IMR-90 (cell line): ENCODE results near the gene FDXR. TPM values are rescaled to one million over a fixed set of nuclear protein-coding genes. Genes with fewer than 3 reads are reported as not detected.

Experiments used
- ATAC-seq: fragments of 200-7000 bp; cut with Tn5 transposase; 2 replicates; pipeline ENCODE4 v1.9.1; 2020; ENCODE audit warnings: low read depth, mild to moderate bottlenecking, moderate library complexity
- BruUV-seq: library from RNA; stranded (reverse); fragments of 400-500 nt; replicated peaks from 2 replicates; lab custom pipeline; 2021; lab: Mats Ljungman, UMichigan
- CTCF ChIA-PET: fragments of 300-600 bp; formaldehyde crosslinking; extraction: SDS; loops from one replicate; lab custom pipeline; 2021; ENCODE audit warnings: antibody characterized with exemption; lab: Yijun Ruan, JAX
- POLR2A ChIA-PET: fragments of 300-600 bp; sonication (Branson Sonifier 250); formaldehyde crosslinking; loops from one replicate; lab custom pipeline; 2022; ENCODE audit warnings: antibody characterized with exemption; ENCODE audit not compliant: unreplicated experiment; lab: Charles Lee
- DNase-seq: peaks from one replicate; pipeline ENCODE4 v3.0.0; 2013
- H2AFZ ChIP-seq: replicated peaks from 2 replicates; pipeline ENCODE3; 2013; ENCODE audit warnings: low read length, mild to moderate bottlenecking; ENCODE audit not compliant: poor library complexity
- H2AK5ac ChIP-seq: 2 replicates; pipeline ENCODE4 v1.6.1; 2013; ENCODE audit warnings: low read depth, low read length, inconsistent platforms
- H2AK9ac ChIP-seq: replicated peaks from 2 replicates; pipeline ENCODE3; 2013; ENCODE audit warnings: mild to moderate bottlenecking, low read depth, low read length, moderate library complexity; ENCODE audit not compliant: poor library complexity
- H2BK120ac ChIP-seq: 2 replicates; pipeline ENCODE4 v1.6.1; 2013; ENCODE audit warnings: low read depth, low read length, inconsistent platforms
- H2BK15ac ChIP-seq: 3 replicates; pipeline ENCODE4 v1.6.1; 2013; ENCODE audit warnings: low read depth, low read length, inconsistent platforms
- H2BK20ac ChIP-seq: 2 replicates; pipeline ENCODE4 v1.6.1; 2013; ENCODE audit warnings: low read depth, mild to moderate bottlenecking, inconsistent platforms, low read length, moderate library complexity
- H2BK5ac ChIP-seq: 2 replicates; pipeline ENCODE4 v1.6.1; 2013; ENCODE audit warnings: mild to moderate bottlenecking, low read depth, low read length, inconsistent platforms; ENCODE audit not compliant: poor library complexity, severe bottlenecking
- H3K14ac ChIP-seq: replicated peaks from 2 replicates; pipeline ENCODE4 v1.6.1; 2013; ENCODE audit warnings: low read depth, low read length, inconsistent platforms
- H3K18ac ChIP-seq: 2 replicates; pipeline ENCODE4 v1.6.1; 2013; ENCODE audit warnings: low read depth, low read length, control low read depth
- H3K23ac ChIP-seq: 2 replicates; pipeline ENCODE4 v1.6.1; 2013; ENCODE audit warnings: low read depth, low read length, inconsistent platforms
- H3K27ac ChIP-seq: 2 replicates; pipeline ENCODE4 v1.5.1; 2013; ENCODE audit warnings: mild to moderate bottlenecking, control low read depth, low read length; ENCODE audit not compliant: insufficient read depth
- H3K27me3 ChIP-seq: 2 replicates; pipeline ENCODE4 v1.6.1; 2013; ENCODE audit warnings: low read length; ENCODE audit not compliant: control insufficient read depth, insufficient read depth
- H3K36me3 ChIP-seq: 2 replicates; pipeline ENCODE4 v1.6.1; 2013; ENCODE audit warnings: low read length, mixed read lengths; ENCODE audit not compliant: control insufficient read depth, insufficient read depth
- H3K4ac ChIP-seq: 2 replicates; pipeline ENCODE4 v1.6.1; 2013; ENCODE audit warnings: low read depth, low read length, inconsistent platforms
- H3K4me1 ChIP-seq: 2 replicates; pipeline ENCODE4 v1.6.1; 2013; ENCODE audit warnings: low read length, mixed read lengths; ENCODE audit not compliant: control insufficient read depth, insufficient read depth
- H3K4me2 ChIP-seq: 2 replicates; pipeline ENCODE4 v1.6.1; 2013; ENCODE audit warnings: low read depth, mild to moderate bottlenecking, control low read depth, low read length, moderate library complexity
- H3K4me3 ChIP-seq: 2 replicates; pipeline ENCODE4 v1.5.1; 2013; ENCODE audit warnings: low read depth, mild to moderate bottlenecking, control low read depth, low read length, moderate library complexity; ENCODE audit not compliant: insufficient read depth
- H3K56ac ChIP-seq: 2 replicates; pipeline ENCODE4 v1.6.1; 2013; ENCODE audit warnings: low read length, inconsistent platforms; ENCODE audit not compliant: insufficient read depth; ENCODE audit errors: extremely low read depth
- H3K79me1 ChIP-seq, 2 experiments: 2 replicates each; pipeline ENCODE4 v1.6.1; 2013; ENCODE audit warnings: low read length in 2 of 2, inconsistent platforms in 1 of 2, low read depth in 1 of 2
- H3K9ac ChIP-seq: 2 replicates; pipeline ENCODE4 v1.6.1; 2013; ENCODE audit warnings: low read depth, low read length, control low read depth
- H3K9me1 ChIP-seq: 2 replicates; pipeline ENCODE4 v1.6.1; 2013; ENCODE audit warnings: low read length, inconsistent platforms; ENCODE audit not compliant: insufficient read depth
- H3K9me3 ChIP-seq: 2 replicates; pipeline ENCODE4 v1.6.1; 2013; ENCODE audit warnings: low read length; ENCODE audit not compliant: control insufficient read depth, insufficient read depth
- H4K20me1 ChIP-seq: 2 replicates; pipeline ENCODE4 v1.6.1; 2013; ENCODE audit warnings: low read length, inconsistent platforms; ENCODE audit not compliant: insufficient read depth
- H4K5ac ChIP-seq: 2 replicates; pipeline ENCODE4 v1.6.1; 2013; ENCODE audit warnings: mild to moderate bottlenecking, low read depth, low read length, control low read depth
- H4K8ac ChIP-seq, 2 experiments: 2 replicates each; pipeline ENCODE4 v1.6.1; 2013; ENCODE audit warnings: low read depth in 2 of 2, low read length in 2 of 2, control low read depth in 1 of 2, inconsistent platforms in 1 of 2
- H4K91ac ChIP-seq: 2 replicates; pipeline ENCODE4 v1.6.1; 2013; ENCODE audit warnings: low read depth, low read length, inconsistent platforms; ENCODE audit not compliant: insufficient read depth
- BHLHE40 ChIP-seq: fragments of 150-350 bp; IDR thresholded peaks from 2 replicates; pipeline ENCODE4 v1.6.1; 2016; ENCODE audit warnings: mild to moderate bottlenecking, low read depth, low read length
- MAFK ChIP-seq: IDR thresholded peaks from 2 replicates; pipeline ENCODE4 v1.6.1; 2012; ENCODE audit warnings: low read depth, low read length, improper control_type of control experiment
- NFE2L2 ChIP-seq: fragments of 150-350 bp; IDR thresholded peaks from 2 replicates; pipeline ENCODE4 v1.6.1; 2016; ENCODE audit warnings: low read depth, mild to moderate bottlenecking, low read length
- WGBS, 2 experiments: methylation state at CpG; one replicate each; pipeline versions ENCODE4 v1.1.5 to v1.1.7; 2013; ENCODE audit warnings: missing lambda C conversion rate in 2 of 2; ENCODE audit not compliant: insufficient read length in 1 of 2; ENCODE audit errors: extremely low coverage in 2 of 2; 5-methylcytosine and 5-hydroxymethylcytosine counted together
- dilution Hi-C: fragments of 300-500 bp; cut with HindIII; formaldehyde crosslinking; loops from one replicate; pipeline ENCODE4 v1.14.3; 2018; ENCODE audit warnings: low sequenced_read_pairs; ENCODE audit not compliant: unreplicated experiment
- in situ Hi-C: fragments of 300-500 bp; cut with MboI; formaldehyde crosslinking; loops from 3 replicates; pipeline ENCODE4 v1.14.3; 2019; ENCODE audit warnings: low sequenced_read_pairs, inconsistent platforms, mixed read lengths
- intact Hi-C: fragments of 100-400 bp; cut with micrococcal nuclease; formaldehyde crosslinking; loops from 2 replicates; pipeline ENCODE4 v1.10.0; 2022
- polyA plus RNA-seq, 3 experiments: library from polyadenylated mRNA; depleted of rRNA; stranded (reverse); fragments of >200 nt; gene quantifications; 2 replicates each; pipeline ENCODE4 v1.2.3, GENCODE V29; 2012; ENCODE audit warnings: low replicate concordance in 1 of 3
- total RNA-seq: library from RNA; depleted of rRNA; stranded (reverse); fragments of >200 nt; gene quantifications from 2 replicates; pipeline ENCODE4 v1.2.3, GENCODE V29; 2012
- TF ChIP-seq, protein P1 (sequence below): fragments of 150-350 bp; IDR thresholded peaks from 2 replicates; pipeline ENCODE4 v1.6.1; 2016; ENCODE audit warnings: low read depth, mild to moderate bottlenecking, low read length, moderate library complexity, borderline replicate concordance
- TF ChIP-seq, protein P2 (sequence below): conservative IDR thresholded peaks from 2 replicates; pipeline ENCODE4 v1.5.1; 2012; ENCODE audit warnings: mild to moderate bottlenecking, low read depth, low read length, improper control_type of control experiment

The FDXR gene
- total and polyA plus RNA-seq, 2 of the 4 experiments (the other 2 are of a cell fraction) = 12.4 to 18.6 TPM

DNA sequence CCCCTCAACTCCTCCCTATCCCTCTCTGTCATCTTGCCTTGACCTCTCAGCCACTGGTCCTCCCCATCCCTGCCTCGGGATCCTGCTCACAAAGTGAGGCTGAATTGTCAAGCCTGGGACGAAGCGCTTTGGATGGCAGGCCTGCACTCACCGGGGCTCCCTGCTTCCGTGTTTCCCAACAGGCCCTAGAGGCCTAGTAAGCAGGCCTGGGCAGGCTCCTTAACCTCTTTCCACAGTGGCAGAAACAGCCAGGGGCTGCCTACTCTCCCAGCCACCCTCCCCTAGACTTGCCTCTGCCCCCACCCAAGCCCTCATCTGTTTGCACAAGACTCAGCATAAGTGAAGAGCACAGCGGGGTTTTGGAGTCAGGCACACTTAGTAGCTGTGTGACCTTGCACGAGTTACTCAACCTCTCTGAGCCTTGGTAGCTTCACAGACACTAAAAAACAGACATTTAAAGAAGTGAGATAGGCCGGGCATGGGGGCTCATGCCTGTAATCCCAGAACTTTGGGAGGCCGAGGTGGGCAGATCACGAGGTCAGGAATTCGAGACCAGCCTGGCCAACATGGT, 25.7 kb upstream of the FDXR start:
- Histone ChIP-seq H3K36me3 (no peaks in the 10 kb centered on the region), H3K23ac (no peak overlapping the region), H3K4me1 (no peaks in the 10 kb centered on the region), H3K4me3 (no peak overlapping the region), H3K18ac (no peak overlapping the region), H3K9me1 (no peaks in the 10 kb centered on the region), H4K20me1 (no peaks in the 10 kb centered on the region), H4K5ac (no peak overlapping the region), H3K79me1 (no peaks in the 10 kb centered on the region), H2BK15ac (no peak overlapping the region), H2BK20ac (no peak overlapping the region), H2AK9ac (no peak overlapping the region), H3K9me3 (no peaks in the 10 kb centered on the region), H2AK5ac (no peak overlapping the region), H2AFZ (no peak overlapping the region), H3K56ac (no peak overlapping the region), H3K4me2 (no peak overlapping the region), H3K4ac (no peak overlapping the region), H3K27me3 (peaks cover 59% of the 10 kb centered on the region), H2BK5ac (no peak overlapping the region), H4K91ac (no peak overlapping the region), H3K9ac (no peak overlapping the region), H2BK120ac (no peak overlapping the region), H4K8ac (no peak overlapping the region), H3K27ac (no peak overlapping the region), H3K14ac (no peak overlapping the region)
- intact Hi-C loops = no loop called here
- 69% methylated on average over 3 of the region's 11 CpGs; no CpG with 5 or more reads in 1 of the 2 experiments for WGBS, 2 experiments
- ChIA-PET POLR2A (no interaction called here), CTCF (no interaction called here)
- in situ Hi-C loops = no loop called here
- dilution Hi-C loops = no loop called here
- DNase-seq = no peak
- ATAC-seq = no peak
- TF ChIP-seq, protein P1, sequence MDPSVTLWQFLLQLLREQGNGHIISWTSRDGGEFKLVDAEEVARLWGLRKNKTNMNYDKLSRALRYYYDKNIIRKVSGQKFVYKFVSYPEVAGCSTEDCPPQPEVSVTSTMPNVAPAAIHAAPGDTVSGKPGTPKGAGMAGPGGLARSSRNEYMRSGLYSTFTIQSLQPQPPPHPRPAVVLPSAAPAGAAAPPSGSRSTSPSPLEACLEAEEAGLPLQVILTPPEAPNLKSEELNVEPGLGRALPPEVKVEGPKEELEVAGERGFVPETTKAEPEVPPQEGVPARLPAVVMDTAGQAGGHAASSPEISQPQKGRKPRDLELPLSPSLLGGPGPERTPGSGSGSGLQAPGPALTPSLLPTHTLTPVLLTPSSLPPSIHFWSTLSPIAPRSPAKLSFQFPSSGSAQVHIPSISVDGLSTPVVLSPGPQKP = no peak
- no peak for TF ChIP-seq NFE2L2
- no peak for TF ChIP-seq BHLHE40
- TF ChIP-seq, protein P2, sequence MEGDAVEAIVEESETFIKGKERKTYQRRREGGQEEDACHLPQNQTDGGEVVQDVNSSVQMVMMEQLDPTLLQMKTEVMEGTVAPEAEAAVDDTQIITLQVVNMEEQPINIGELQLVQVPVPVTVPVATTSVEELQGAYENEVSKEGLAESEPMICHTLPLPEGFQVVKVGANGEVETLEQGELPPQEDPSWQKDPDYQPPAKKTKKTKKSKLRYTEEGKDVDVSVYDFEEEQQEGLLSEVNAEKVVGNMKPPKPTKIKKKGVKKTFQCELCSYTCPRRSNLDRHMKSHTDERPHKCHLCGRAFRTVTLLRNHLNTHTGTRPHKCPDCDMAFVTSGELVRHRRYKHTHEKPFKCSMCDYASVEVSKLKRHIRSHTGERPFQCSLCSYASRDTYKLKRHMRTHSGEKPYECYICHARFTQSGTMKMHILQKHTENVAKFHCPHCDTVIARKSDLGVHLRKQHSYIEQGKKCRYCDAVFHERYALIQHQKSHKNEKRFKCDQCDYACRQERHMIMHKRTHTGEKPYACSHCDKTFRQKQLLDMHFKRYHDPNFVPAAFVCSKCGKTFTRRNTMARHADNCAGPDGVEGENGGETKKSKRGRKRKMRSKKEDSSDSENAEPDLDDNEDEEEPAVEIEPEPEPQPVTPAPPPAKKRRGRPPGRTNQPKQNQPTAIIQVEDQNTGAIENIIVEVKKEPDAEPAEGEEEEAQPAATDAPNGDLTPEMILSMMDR = no peak
- TF ChIP-seq MAFK = no peak
- BruUV-seq = no TSS peak
